HEK293 (cell line): Measurements from ENCODE around the gene PRR5.

Experiments used
- CTCF ChIA-PET: fragments of 350-600 bp; formaldehyde crosslinking; extraction: SDS; loops from one replicate; lab custom pipeline; 2021; ENCODE audit warnings: antibody characterized with exemption; lab: Yijun Ruan, JAX
- POLR2A ChIA-PET: fragments of 300-600 bp; formaldehyde crosslinking; extraction: SDS; loops from one replicate; lab custom pipeline; 2020; ENCODE audit warnings: antibody characterized with exemption, inconsistent platforms; lab: Yijun Ruan, JAX
- H3K27ac ChIP-seq: fragments of 200-500 bp; sonication (Bioruptor generic); 2 replicates; pipeline ENCODE4 v1.5.1; 2014; ENCODE audit warnings: low read depth, low read length, control low read depth, inconsistent platforms; ENCODE audit errors: extremely low read depth
- H3K36me3 ChIP-seq, 2 experiments: fragments of 200-500 bp in 1 of 2; sonication (Bioruptor generic) in 1 of 2; 1 replicate in 1 of 2; 2 replicates in 1 of 2; pipeline ENCODE4 v1.5.1; 2014 to 2017; ENCODE audit warnings: inconsistent platforms in 2 of 2, low read length in 2 of 2; ENCODE audit not compliant: control insufficient read depth in 2 of 2, insufficient read depth in 1 of 2
- H3K4me1 ChIP-seq: fragments of 200-500 bp; sonication (Bioruptor generic); 2 replicates; pipeline ENCODE4 v1.5.1; 2014; ENCODE audit warnings: mild to moderate bottlenecking, low read length, inconsistent platforms; ENCODE audit not compliant: control insufficient read depth, insufficient read depth
- H3K4me3 ChIP-seq: 2 replicates; pipeline ENCODE4 v1.5.1; 2011; ENCODE audit warnings: low read depth, mild to moderate bottlenecking, control low read depth, low read length, moderate library complexity
- H3K9me3 ChIP-seq: fragments of 200-500 bp; sonication (Bioruptor generic); 2 replicates; pipeline ENCODE4 v1.5.1; 2014; ENCODE audit warnings: low read depth, low read length, inconsistent platforms; ENCODE audit not compliant: control insufficient read depth, insufficient read depth
- AEBP2 ChIP-seq: fragments of 450-650 bp; formaldehyde crosslinking; IDR thresholded peaks from 2 replicates; pipeline ENCODE4 v1.5.1; 2016; ENCODE audit warnings: missing biosample characterization, missing genetic modification characterization, borderline replicate concordance
- EGR2 ChIP-seq: fragments of 450-650 bp; formaldehyde crosslinking; IDR thresholded peaks from 2 replicates; pipeline ENCODE4 v1.5.1; 2016; ENCODE audit warnings: low read depth, missing biosample characterization, missing genetic modification characterization
- ELK4 ChIP-seq: IDR thresholded peaks from 2 replicates; pipeline ENCODE4 v1.6.1; 2011; ENCODE audit warnings: mild to moderate bottlenecking, low read depth, low read length, borderline replicate concordance
- GLI4 ChIP-seq: fragments of 450-650 bp; formaldehyde crosslinking; IDR thresholded peaks from 2 replicates; pipeline ENCODE4 v1.5.1; 2016; ENCODE audit warnings: missing biosample characterization, missing genetic modification characterization
- MZF1 ChIP-seq: fragments of 450-650 bp; formaldehyde crosslinking; IDR thresholded peaks from 2 replicates; pipeline ENCODE4 v1.5.1; 2017; ENCODE audit warnings: missing biosample characterization, missing genetic modification characterization, borderline replicate concordance
- PBX3 ChIP-seq: sonication (generic); formaldehyde crosslinking; IDR thresholded peaks from 2 replicates; pipeline ENCODE4 v1.8.1; 2022; ENCODE audit warnings: mild to moderate bottlenecking, moderate library complexity, missing genetic modification reagents
- PRDM10 ChIP-seq: fragments of 450-650 bp; formaldehyde crosslinking; IDR thresholded peaks from 2 replicates; pipeline ENCODE4 v1.5.1; 2016; ENCODE audit warnings: missing biosample characterization, missing genetic modification characterization
- SCRT1 ChIP-seq: fragments of 450-650 bp; formaldehyde crosslinking; IDR thresholded peaks from 2 replicates; pipeline ENCODE4 v1.5.1; 2016; ENCODE audit warnings: missing biosample characterization, missing genetic modification characterization, borderline replicate concordance
- YY1 ChIP-seq: fragments of 450-650 bp; formaldehyde crosslinking; IDR thresholded peaks from 2 replicates; pipeline ENCODE4 v1.5.1; 2018; ENCODE audit warnings: missing biosample characterization, missing genetic modification characterization
- ZBTB26 ChIP-seq: fragments of 450-650 bp; formaldehyde crosslinking; optimal IDR thresholded peaks from 2 replicates; pipeline ENCODE3; 2016; ENCODE audit warnings: missing biosample characterization, mild to moderate bottlenecking, missing genetic modification characterization
- ZBTB48 ChIP-seq: fragments of 450-650 bp; formaldehyde crosslinking; IDR thresholded peaks from 2 replicates; pipeline ENCODE4 v1.5.1; 2016; ENCODE audit warnings: missing biosample characterization, missing genetic modification characterization
- ZBTB8A ChIP-seq: fragments of 450-650 bp; formaldehyde crosslinking; IDR thresholded peaks from 2 replicates; pipeline ENCODE4 v1.5.1; 2016; ENCODE audit warnings: missing biosample characterization, missing genetic modification characterization
- ZFHX2 ChIP-seq: fragments of 450-650 bp; formaldehyde crosslinking; conservative IDR thresholded peaks from 2 replicates; pipeline ENCODE4 v1.5.1; 2016; ENCODE audit warnings: missing biosample characterization, missing genetic modification characterization
- ZIC2 ChIP-seq: fragments of 450-650 bp; formaldehyde crosslinking; IDR thresholded peaks from 2 replicates; pipeline ENCODE4 v1.5.1; 2016; ENCODE audit warnings: missing biosample characterization, missing genetic modification characterization
- ZNF10 ChIP-seq: fragments of 450-650 bp; formaldehyde crosslinking; IDR thresholded peaks from 2 replicates; pipeline ENCODE4 v1.5.1; 2017; ENCODE audit warnings: missing biosample characterization, missing genetic modification characterization
- ZNF112 ChIP-seq: fragments of 450-650 bp; formaldehyde crosslinking; IDR thresholded peaks from 2 replicates; pipeline ENCODE4 v1.5.0; 2017; ENCODE audit warnings: missing biosample characterization, missing genetic modification characterization
- ZNF155 ChIP-seq: fragments of 450-650 bp; formaldehyde crosslinking; IDR thresholded peaks from 2 replicates; pipeline ENCODE4 v1.5.1; 2016; ENCODE audit warnings: missing biosample characterization, missing genetic modification characterization
- ZNF211 ChIP-seq: fragments of 450-650 bp; formaldehyde crosslinking; IDR thresholded peaks from 2 replicates; pipeline ENCODE4 v1.5.1; 2016; ENCODE audit warnings: low read depth, missing biosample characterization, missing genetic modification characterization
- ZNF221 ChIP-seq: fragments of 450-650 bp; formaldehyde crosslinking; IDR thresholded peaks from 2 replicates; pipeline ENCODE4 v1.5.1; 2017; ENCODE audit warnings: missing biosample characterization, missing genetic modification characterization, borderline replicate concordance
- ZNF394 ChIP-seq: fragments of 450-650 bp; formaldehyde crosslinking; IDR thresholded peaks from 2 replicates; pipeline ENCODE4 v1.5.1; 2016; ENCODE audit warnings: missing biosample characterization, missing genetic modification characterization, mild to moderate bottlenecking, moderate library complexity, borderline replicate concordance
- ZNF560 ChIP-seq: fragments of 450-650 bp; formaldehyde crosslinking; IDR thresholded peaks from 2 replicates; pipeline ENCODE4 v1.5.1; 2017; ENCODE audit warnings: missing biosample characterization, missing genetic modification characterization, borderline replicate concordance
- ZNF561 ChIP-seq: fragments of 450-650 bp; IDR thresholded peaks from 2 replicates; pipeline ENCODE4 v1.5.1; 2018; ENCODE audit warnings: missing biosample characterization, missing genetic modification characterization, borderline replicate concordance
- ZNF580 ChIP-seq: fragments of 450-650 bp; formaldehyde crosslinking; IDR thresholded peaks from 2 replicates; pipeline ENCODE4 v1.5.1; 2016; ENCODE audit warnings: missing biosample characterization, missing genetic modification characterization
- ZNF585B ChIP-seq: fragments of 450-650 bp; formaldehyde crosslinking; IDR thresholded peaks from 2 replicates; pipeline ENCODE4 v1.5.1; 2016; ENCODE audit warnings: missing biosample characterization, missing genetic modification characterization
- ZNF610 ChIP-seq: fragments of 450-650 bp; formaldehyde crosslinking; IDR thresholded peaks from 2 replicates; pipeline ENCODE4 v1.5.1; 2016; ENCODE audit warnings: missing biosample characterization, missing genetic modification characterization, borderline replicate concordance
- ZNF707 ChIP-seq: fragments of 450-650 bp; formaldehyde crosslinking; IDR thresholded peaks from 2 replicates; pipeline ENCODE4 v1.5.1; 2016; ENCODE audit warnings: missing biosample characterization, missing genetic modification characterization
- ZNF747 ChIP-seq: fragments of 450-650 bp; formaldehyde crosslinking; IDR thresholded peaks from 2 replicates; pipeline ENCODE4 v1.5.1; 2016; ENCODE audit warnings: missing biosample characterization, missing genetic modification characterization
- ZNF837 ChIP-seq: fragments of 450-650 bp; formaldehyde crosslinking; IDR thresholded peaks from 2 replicates; pipeline ENCODE4 v1.5.1; 2016; ENCODE audit warnings: missing biosample characterization, missing genetic modification characterization

The PRR5 gene

GRCh38 chr22:44702479-44703198, 635 bp downstream of the PRR5 start (continued):
- TF ChIP-seq ZNF394 (no peak), EGR2 (tag by site-specific recombination) (peak; percentile 44; the same call in 1 of the 2 replicates), ZNF560 (tag by site-specific recombination) (no peak), ZNF610 (tag by site-specific recombination) (no peak), ELK4 (no peak), PRDM10 (tag by site-specific recombination) (no peak), AEBP2 (tag by site-specific recombination) (no peak), ZNF580 (tag by site-specific recombination) (no peak), ZBTB48 (tag by site-specific recombination) (peak; percentile 49), ZBTB8A (tag by site-specific recombination) (peak; percentile 81), ZIC2 (peak; percentile 92), ZNF837 (tag by site-specific recombination) (no peak), ZNF112 (tag by site-specific recombination) (no peak)

- CTCF ChIA-PET, result interaction anchor here (0.9 to 1.5 kb wide), 2 partner anchors 19 to 32 kb away, joined by 3 to 4 read pairs; no protein-coding TSS in a partner anchor
- Histone ChIP-seq H3K36me3 (no peaks in the 10 kb centered on the region), H3K9me3 (no peaks in the 10 kb centered on the region), H3K4me1 (no peaks in the 10 kb centered on the region; the same call in 1 of the 2 replicates), H3K27ac (no peak overlapping the region), H3K4me3 (peak overlapping the region; percentile 51)
- TF ChIP-seq ZNF10, result no peak
- no peak for TF ChIP-seq ZNF561 (tag by site-specific recombination)
- no peak for TF ChIP-seq GLI4
- TF ChIP-seq ZNF155, result no peak
- TF ChIP-seq ZBTB26 (tag by site-specific recombination), result no peak
- TF ChIP-seq PBX3 (CRISPR knock-in tag), result no peak
- no peak for TF ChIP-seq ZNF221
- TF ChIP-seq YY1, result no peak
- no peak for TF ChIP-seq ZNF747 (tag by site-specific recombination)
- TF ChIP-seq SCRT1, result no peak
- no peak for TF ChIP-seq ZFHX2
- TF ChIP-seq ZNF211 (tag by site-specific recombination), result no peak
- no peak for TF ChIP-seq MZF1 (tag by site-specific recombination)
- TF ChIP-seq ZNF707 (tag by site-specific recombination), result no peak
- no peak for TF ChIP-seq ZNF585B
- TF ChIP-seq, all 188 proteins: peak for 0
- POLR2A ChIA-PET, result interaction anchor here (0.8 kb wide), 1 partner anchor 28 kb away, joined by 4 read pairs; no protein-coding TSS in a partner anchor
Measured at GRCh38 chr22:44703255-44703870, 1.4 kb downstream of the PRR5 start.
